Transverse colon (tissue), 4 donors: ENCODE measurements around the gene IRX4.

Source experiments
- CTCF ChIP-seq, 5 experiments: fragments of 200-600 bp in 3 of 5; fragments of 450-650 bp in 2 of 5; sonication (generic) in 3 of 5; IDR thresholded peaks; 1 replicate in 2 of 5; 2 replicates in 3 of 5; pipeline ENCODE4 v1.5.1; 2016 to 2017; ENCODE audit warnings: antibody characterized with exemption in 5 of 5, inconsistent platforms in 3 of 5, mild to moderate bottlenecking in 2 of 5, moderate library complexity in 1 of 5
- EP300 ChIP-seq: sonication (generic); formaldehyde crosslinking; IDR thresholded peaks from one replicate; pipeline ENCODE4 v1.6.1; 2017; ENCODE audit warnings: antibody characterized with exemption, low read depth
- POLR2A ChIP-seq: fragments of 450-650 bp; IDR thresholded peaks from one replicate; pipeline ENCODE4 v1.6.1; 2016; ENCODE audit warnings: antibody characterized with exemption, mild to moderate bottlenecking, moderate library complexity
- POLR2AphosphoS5 ChIP-seq, 3 donors: sonication (generic); formaldehyde crosslinking; IDR thresholded peaks; one replicate each; pipeline ENCODE4 v1.6.1; 2016; ENCODE audit warnings: antibody characterized with exemption in 3 of 3

DNA sequence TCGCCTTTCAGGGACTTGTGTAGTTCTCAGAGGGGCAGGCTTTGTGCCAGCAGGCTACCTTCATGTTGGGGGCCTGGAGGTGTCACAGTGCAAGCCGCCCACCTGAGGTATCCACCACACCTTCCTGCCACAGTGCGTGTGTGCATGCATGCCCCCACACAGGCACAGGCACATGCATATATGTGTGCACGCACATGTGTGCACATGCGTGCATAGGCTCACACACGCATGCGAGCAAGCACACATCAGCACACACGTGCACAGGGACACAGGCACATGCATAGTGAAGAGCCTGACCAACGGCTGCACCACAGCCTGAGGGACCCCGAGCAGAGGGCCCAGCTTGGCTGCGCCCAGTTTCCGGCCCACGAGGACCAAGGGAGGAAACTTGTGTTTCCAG lies 36.1 kb downstream of the IRX4 start:
- no peak for TF ChIP-seq CTCF (IDR thresholded peaks at IDR 0.05)
- no peak for TF ChIP-seq POLR2AphosphoS5 (IDR thresholded peaks at IDR 0.05)
- TF ChIP-seq POLR2A, result no peak
- no peak for TF ChIP-seq EP300
